BJ (cell line): ENCODE results near the gene IGF2R. TPM values are rescaled to one million over a fixed set of nuclear protein-coding genes. Genes with fewer than 3 reads are reported as not detected.

ENCODE experiments used
- CTCF ChIA-PET: fragments of 350-600 bp; formaldehyde crosslinking; extraction: SDS; loops from one replicate; lab custom pipeline; 2021; ENCODE audit warnings: antibody characterized with exemption, inconsistent platforms; lab: Yijun Ruan, JAX
- POLR2A ChIA-PET: fragments of 300-600 bp; sonication (Branson Sonifier 250); formaldehyde crosslinking; extraction: SDS; loops from one replicate; lab custom pipeline; 2021; ENCODE audit warnings: antibody characterized with exemption; lab: Charles Lee
- DNase-seq: peaks from one replicate; pipeline ENCODE4 v3.0.0-alpha.2; 2011; ENCODE audit warnings: low read depth
- H3K27me3 ChIP-seq: 2 replicates; pipeline ENCODE4 v1.6.0; 2011; ENCODE audit warnings: low read length; ENCODE audit not compliant: control insufficient read depth, insufficient read depth
- H3K36me3 ChIP-seq: 2 replicates; pipeline ENCODE4 v1.5.1; 2011; ENCODE audit warnings: low read length; ENCODE audit not compliant: control insufficient read depth, insufficient read depth
- H3K4me3 ChIP-seq: 2 replicates; pipeline ENCODE4 v1.5.1; 2011; ENCODE audit warnings: low read depth, mild to moderate bottlenecking, control low read depth, low read length
- polyA plus RNA-seq: library from polyadenylated mRNA; depleted of rRNA; stranded (reverse); fragments of >200 nt; gene quantifications from 2 replicates; pipeline ENCODE4 v1.2.3, GENCODE V29; 2011
- TF ChIP-seq, protein P1 (sequence below): IDR thresholded peaks from 2 replicates; pipeline ENCODE4 v1.5.1; 2011; ENCODE audit warnings: low read depth, mild to moderate bottlenecking, control low read depth, inconsistent platforms, low read length, moderate library complexity; ENCODE audit not compliant: insufficient read depth

Gene IGF2R
- polyA plus RNA-seq, 1 experiment, result 39.4 TPM

DNA sequence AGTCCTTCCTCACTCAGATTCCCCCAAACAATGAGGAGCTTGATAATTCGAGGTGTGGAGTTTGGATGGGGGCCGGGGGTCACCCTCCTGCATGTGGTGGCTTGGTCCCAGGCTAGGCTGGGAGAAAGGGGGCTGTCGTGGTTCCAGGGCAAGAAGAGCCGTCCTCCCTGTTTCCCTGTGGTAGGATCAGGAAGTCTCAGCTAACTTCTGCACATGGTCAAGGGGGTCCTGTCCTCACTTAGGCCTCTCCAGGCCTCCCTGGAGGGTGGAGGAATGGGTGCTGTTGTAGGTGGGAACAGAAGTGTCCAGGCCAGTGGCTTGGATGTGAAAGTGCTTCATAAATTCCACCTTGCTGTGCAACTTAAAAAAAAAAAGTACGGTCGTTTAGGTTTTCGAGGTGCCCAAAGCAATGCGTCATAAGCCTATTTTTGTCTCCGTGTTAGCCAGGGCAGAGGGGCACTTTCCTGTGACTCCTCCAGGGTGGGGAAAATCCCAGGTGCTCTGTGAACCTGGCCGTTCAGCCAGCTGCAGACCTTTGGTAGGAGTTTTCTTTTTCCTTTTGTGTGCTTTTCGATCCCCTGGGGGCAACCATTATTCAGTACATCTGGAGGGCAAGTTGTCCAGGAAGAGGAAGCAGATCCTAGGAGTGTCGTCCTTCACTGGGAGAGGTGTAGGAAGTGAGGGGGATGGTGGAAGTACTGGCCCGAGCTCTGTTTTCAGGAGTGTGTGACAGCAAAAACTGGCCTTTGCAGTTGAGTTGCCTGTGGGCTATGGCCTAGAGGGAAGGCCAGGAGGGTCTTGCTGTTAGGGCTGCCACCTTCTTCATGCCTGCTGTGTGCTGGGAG, 9.6 kb downstream of the IGF2R start:
- Histone ChIP-seq H3K36me3 (no peaks in the 10 kb centered on the region), H3K27me3 (no peaks in the 10 kb centered on the region), H3K4me3 (no peak overlapping the region)
- POLR2A ChIA-PET, result no interaction called here
- TF ChIP-seq, protein P1, sequence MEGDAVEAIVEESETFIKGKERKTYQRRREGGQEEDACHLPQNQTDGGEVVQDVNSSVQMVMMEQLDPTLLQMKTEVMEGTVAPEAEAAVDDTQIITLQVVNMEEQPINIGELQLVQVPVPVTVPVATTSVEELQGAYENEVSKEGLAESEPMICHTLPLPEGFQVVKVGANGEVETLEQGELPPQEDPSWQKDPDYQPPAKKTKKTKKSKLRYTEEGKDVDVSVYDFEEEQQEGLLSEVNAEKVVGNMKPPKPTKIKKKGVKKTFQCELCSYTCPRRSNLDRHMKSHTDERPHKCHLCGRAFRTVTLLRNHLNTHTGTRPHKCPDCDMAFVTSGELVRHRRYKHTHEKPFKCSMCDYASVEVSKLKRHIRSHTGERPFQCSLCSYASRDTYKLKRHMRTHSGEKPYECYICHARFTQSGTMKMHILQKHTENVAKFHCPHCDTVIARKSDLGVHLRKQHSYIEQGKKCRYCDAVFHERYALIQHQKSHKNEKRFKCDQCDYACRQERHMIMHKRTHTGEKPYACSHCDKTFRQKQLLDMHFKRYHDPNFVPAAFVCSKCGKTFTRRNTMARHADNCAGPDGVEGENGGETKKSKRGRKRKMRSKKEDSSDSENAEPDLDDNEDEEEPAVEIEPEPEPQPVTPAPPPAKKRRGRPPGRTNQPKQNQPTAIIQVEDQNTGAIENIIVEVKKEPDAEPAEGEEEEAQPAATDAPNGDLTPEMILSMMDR, result no peak
- no peak for DNase-seq
- CTCF ChIA-PET, result no interaction called here

DNA sequence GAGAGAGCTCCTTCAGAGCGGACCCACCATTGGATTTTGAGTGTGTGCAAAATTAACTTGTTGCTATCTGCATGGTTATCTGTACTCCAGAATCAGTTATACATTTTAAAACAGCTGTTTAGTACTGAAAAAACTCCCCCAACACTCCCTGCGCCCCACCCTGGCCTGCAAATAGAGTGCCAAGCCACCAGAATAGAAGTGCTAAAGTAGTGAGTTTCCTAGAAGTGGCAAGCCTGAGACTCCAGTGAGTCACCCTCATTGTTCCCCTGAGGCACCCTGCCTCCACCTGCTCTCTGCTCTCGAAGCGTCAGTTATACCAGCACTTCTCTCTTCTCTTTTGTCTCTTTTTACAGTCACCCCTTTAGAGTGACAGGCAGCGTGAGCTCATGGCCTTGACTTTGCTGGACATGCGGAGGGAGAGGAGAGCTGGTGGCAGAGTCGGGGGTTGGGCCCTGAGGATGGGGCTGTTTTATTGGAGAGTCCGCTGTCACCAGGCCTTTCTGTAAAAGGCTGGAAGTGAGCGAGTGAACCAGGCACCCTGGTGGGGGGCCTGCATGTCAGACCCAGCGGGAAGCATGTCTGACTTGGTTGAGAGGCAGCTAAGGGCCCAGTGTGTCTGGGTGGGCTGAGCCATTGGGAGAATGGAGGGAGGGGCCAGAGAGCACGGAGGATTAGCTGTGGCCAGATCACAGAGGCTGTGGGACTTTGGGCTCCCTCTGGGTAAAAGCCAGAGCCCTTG, 10.4 kb downstream of the IGF2R start:
- DNase-seq, result no peak
- Histone ChIP-seq H3K36me3 (no peaks in the 10 kb centered on the region), H3K27me3 (no peaks in the 10 kb centered on the region), H3K4me3 (no peak overlapping the region)
- TF ChIP-seq, protein P1, result no peak
- CTCF ChIA-PET, result no interaction called here
- POLR2A ChIA-PET, result no interaction called here

DNA sequence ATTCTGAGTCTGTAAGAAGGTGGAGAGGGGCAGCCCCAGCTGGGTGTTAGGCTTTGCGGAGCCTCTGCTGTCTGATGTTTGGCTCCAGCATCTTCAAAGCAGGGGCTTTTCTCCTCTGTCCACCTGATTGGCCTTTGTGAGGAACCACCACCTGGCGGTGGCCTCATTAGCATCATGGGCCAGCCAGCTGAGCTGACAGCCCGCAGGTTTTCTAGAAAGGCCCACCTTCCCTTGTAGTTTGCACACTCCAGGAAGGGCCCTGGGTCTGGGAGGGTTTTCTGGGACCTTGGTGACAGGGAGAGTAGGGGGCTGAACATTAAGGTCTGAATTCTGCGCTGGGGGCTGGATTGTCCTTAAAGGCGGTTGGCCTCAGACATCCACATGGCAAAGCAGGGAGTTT, 11.6 kb downstream of the IGF2R start:
- no peak for DNase-seq
- CTCF ChIA-PET, result no interaction called here
- Histone ChIP-seq H3K36me3 (no peaks in the 10 kb centered on the region), H3K27me3 (no peaks in the 10 kb centered on the region), H3K4me3 (no peak overlapping the region)
- POLR2A ChIA-PET, result no interaction called here
- TF ChIP-seq, protein P1, result no peak

DNA sequence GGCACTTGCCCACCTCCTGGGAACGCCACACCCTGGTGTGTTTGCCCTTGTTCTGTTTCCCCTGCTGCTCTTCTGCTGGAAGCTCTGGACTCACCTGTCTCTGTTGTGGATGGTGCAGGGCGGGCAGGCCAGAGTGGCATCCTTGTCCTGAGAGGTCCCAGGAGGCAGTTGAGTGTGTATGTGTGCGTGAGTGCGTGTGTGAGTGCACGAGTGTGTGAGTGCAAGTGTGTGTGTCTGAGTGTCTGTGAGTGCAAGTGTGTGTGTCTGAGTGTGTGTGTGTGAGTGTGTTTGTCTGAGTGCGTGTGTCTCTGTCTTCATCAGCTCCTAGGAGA, 12.2 kb downstream of the IGF2R start:
- TF ChIP-seq, protein P1, result no peak
- DNase-seq, result no peak
- Histone ChIP-seq H3K36me3 (no peaks in the 10 kb centered on the region), H3K27me3 (no peaks in the 10 kb centered on the region), H3K4me3 (no peak overlapping the region)
- CTCF ChIA-PET, result no interaction called here
- POLR2A ChIA-PET, result no interaction called here
